HAP-1 (cell line): ENCODE data around the gene PDC.

Source experiments
- DNase-seq, 2 experiments: peaks; one replicate each; pipeline ENCODE4 v3.0.0-alpha.2; 2016 to 2020; ENCODE audit warnings: low spot score in 2 of 2
- H3K27me3 ChIP-seq: fragments of 250-450 bp; sonication (Bioruptor Pico); 2 replicates; pipeline ENCODE4 v1.5.1; 2020; ENCODE audit warnings: low read depth, mild to moderate bottlenecking, moderate library complexity
- H3K36me3 ChIP-seq: fragments of 250-450 bp; sonication (Bioruptor Pico); replicated peaks from 2 replicates; pipeline ENCODE4 v1.5.1; 2020; ENCODE audit warnings: mild to moderate bottlenecking
- H3K4me1 ChIP-seq: fragments of 250-450 bp; sonication (Bioruptor Pico); 2 replicates; pipeline ENCODE4 v1.5.1; 2020; ENCODE audit warnings: mild to moderate bottlenecking
- H3K4me3 ChIP-seq: fragments of 250-450 bp; sonication (Bioruptor Pico); 2 replicates; pipeline ENCODE4 v1.5.1; 2020; ENCODE audit warnings: mild to moderate bottlenecking, moderate library complexity
- H3K9me3 ChIP-seq: fragments of 250-450 bp; sonication (Bioruptor Pico); 2 replicates; pipeline ENCODE4 v1.5.1; 2020; ENCODE audit warnings: mild to moderate bottlenecking, moderate library complexity
- in situ Hi-C: fragments of 300-500 bp; cut with MboI; formaldehyde crosslinking; loops from 3 replicates; pipeline ENCODE4 v1.14.3; 2020; ENCODE audit warnings: low sequenced_read_pairs, inconsistent platforms, mixed read lengths

The PDC gene

GRCh38 chr1:186446152-186446551 lies 14.8 kb downstream of the PDC start:
- DNase-seq: no peak
- Histone ChIP-seq H3K4me1 (no peaks in the 10 kb centered on the region), H3K27me3 (no peaks in the 10 kb centered on the region), H3K36me3 (no peaks in the 10 kb centered on the region), H3K4me3 (no peak overlapping the region), H3K9me3 (no peaks in the 10 kb centered on the region)
- in situ Hi-C loops: no loop called here

DNA sequence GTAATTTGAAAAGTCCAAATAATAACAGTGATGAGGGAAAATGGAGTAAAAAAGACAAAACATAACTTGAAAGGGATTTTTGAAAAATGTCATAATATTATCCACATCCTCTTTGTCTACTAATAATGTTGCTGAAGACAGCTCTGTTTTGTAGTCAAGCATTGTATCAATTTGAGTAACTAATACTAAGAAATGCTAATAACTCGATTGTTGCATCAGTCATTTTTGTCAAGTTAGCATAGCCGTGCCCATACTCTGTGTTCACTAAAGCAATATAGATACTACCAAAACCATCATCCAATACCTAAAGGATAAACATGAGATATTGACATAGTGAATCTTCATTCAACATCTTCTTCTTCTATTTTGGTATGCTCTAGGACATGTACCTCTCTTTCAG lies 17.3 kb downstream of the PDC start:
- H3K27me3 ChIP-seq: no peaks in the 10 kb centered on the region
- no peak for DNase-seq
- in situ Hi-C loops: no loop called here
- no peaks in the 10 kb centered on the region for H3K9me3 ChIP-seq
- H3K4me1 ChIP-seq: no peaks in the 10 kb centered on the region
- H3K36me3 ChIP-seq: no peaks in the 10 kb centered on the region
- H3K4me3 ChIP-seq: no peak overlapping the region

DNA sequence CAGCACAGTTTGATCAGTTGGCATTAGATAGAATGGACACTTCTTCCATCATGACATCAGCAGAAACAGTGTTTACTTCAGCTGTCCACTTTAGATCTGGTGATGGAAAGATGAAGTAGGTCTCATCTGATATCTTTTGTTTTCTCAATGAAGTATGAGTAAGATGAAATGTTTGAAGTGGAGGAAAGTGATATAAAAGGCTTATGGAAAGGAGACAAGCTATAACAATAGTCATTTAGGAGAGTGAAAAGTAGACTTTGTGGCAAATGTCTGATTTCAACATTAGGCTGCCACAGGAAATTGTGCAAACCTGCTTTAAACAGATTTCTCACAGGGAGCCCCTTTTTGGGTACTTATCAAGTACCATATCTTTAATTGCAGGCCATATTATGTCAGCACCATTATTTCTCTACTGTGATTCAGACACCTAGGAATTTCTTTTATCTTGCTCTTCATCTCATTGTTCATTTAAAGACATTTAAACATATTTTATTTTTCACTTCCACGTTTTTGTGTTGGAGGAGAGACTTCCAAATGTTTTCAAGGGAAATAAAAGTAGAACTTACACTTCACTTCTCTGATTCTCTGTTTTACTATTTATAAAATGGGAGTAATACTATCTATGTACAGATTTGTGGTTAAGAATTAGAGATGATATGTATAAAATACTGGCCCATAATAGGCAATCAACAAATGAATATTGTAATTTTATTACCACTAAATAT lies 18.1 kb downstream of the PDC start:
- H3K27me3 ChIP-seq: no peaks in the 10 kb centered on the region
- no peak overlapping the region for H3K4me3 ChIP-seq
- H3K9me3 ChIP-seq: no peaks in the 10 kb centered on the region
- DNase-seq: no peak
- no peaks in the 10 kb centered on the region for H3K4me1 ChIP-seq
- no peaks in the 10 kb centered on the region for H3K36me3 ChIP-seq
- in situ Hi-C loops: no loop called here

DNA sequence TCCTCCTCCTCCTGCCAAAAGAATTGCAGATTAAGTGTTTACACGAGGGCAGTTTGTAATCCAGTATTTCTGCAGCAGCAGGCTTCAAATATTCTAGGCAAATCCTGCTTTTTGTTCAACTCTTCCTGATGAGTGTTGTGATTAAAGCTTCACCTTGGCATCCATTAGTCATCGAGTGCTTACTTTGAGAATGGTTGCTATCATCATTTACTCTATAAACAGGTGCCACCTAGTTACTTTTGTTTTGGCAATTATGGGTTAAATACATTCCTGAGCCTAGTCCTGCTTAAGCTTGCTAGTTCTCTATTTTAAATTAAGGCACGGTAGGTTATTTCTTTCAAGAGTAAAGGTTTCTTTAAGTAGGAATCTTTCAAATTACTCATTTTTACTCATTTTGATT lies 20.3 kb downstream of the PDC start:
- H3K4me1 ChIP-seq: no peaks in the 10 kb centered on the region
- H3K9me3 ChIP-seq: no peaks in the 10 kb centered on the region
- no peaks in the 10 kb centered on the region for H3K36me3 ChIP-seq
- H3K4me3 ChIP-seq: no peak overlapping the region
- in situ Hi-C loops: no loop called here
- DNase-seq: no peak
- H3K27me3 ChIP-seq: no peaks in the 10 kb centered on the region

- Histone ChIP-seq H3K4me1 (no peaks in the 10 kb centered on the region), H3K27me3 (no peaks in the 10 kb centered on the region), H3K36me3 (no peaks in the 10 kb centered on the region), H3K9me3 (no peaks in the 10 kb centered on the region), H3K4me3 (no peak overlapping the region)
- DNase-seq: no peak
- in situ Hi-C loops: no loop called here
These were observed 22.3 kb downstream of the PDC start for GRCh38 chr1:186438567-186438966.

- DNase-seq: no peak
These were observed 25.6 kb downstream of the PDC start for GRCh38 chr1:186435336-186435735.

DNA sequence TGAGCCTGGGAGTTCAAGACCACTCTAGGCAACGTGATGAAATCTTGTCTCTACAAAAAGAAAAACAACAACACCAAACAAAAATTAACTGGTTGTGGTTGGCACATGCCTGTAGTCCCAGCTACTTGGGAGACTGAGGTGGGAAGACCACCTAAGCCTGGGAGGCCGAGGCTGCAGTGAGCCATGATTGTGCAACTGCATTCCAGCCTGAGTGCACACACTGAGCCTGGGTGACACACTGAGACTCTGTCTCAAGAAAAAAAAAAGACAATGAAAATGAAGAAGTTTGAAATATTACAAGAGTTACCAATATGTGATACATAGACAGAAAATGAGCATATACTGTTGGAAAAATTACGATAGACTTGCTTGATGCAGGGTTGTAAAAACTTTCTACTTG lies 31.9 kb downstream of the PDC start:
- in situ Hi-C loops: no loop called here
- Histone ChIP-seq H3K36me3 (no peaks in the 10 kb centered on the region), H3K9me3 (no peaks in the 10 kb centered on the region), H3K4me3 (no peak overlapping the region), H3K27me3 (no peaks in the 10 kb centered on the region), H3K4me1 (no peaks in the 10 kb centered on the region)
- DNase-seq: no peak

More at GRCh38 chr1:186435336-186435735, 25.6 kb downstream of the PDC start:
- no peaks in the 10 kb centered on the region for H3K36me3 ChIP-seq
- in situ Hi-C loops: no loop called here
- H3K27me3 ChIP-seq: no peaks in the 10 kb centered on the region
- H3K4me3 ChIP-seq: no peak overlapping the region
- no peaks in the 10 kb centered on the region for H3K9me3 ChIP-seq
- no peaks in the 10 kb centered on the region for H3K4me1 ChIP-seq

GRCh38 chr1:186426118-186426517 lies 34.8 kb downstream of the PDC start:
- no peaks in the 10 kb centered on the region for H3K27me3 ChIP-seq
- in situ Hi-C loops: no loop called here
- H3K9me3 ChIP-seq: no peaks in the 10 kb centered on the region
- no peak overlapping the region for H3K4me3 ChIP-seq
- no peak for DNase-seq
- H3K4me1 ChIP-seq: no peaks in the 10 kb centered on the region
- H3K36me3 ChIP-seq: no peaks in the 10 kb centered on the region

- Histone ChIP-seq H3K9me3 (no peaks in the 10 kb centered on the region), H3K36me3 (no peaks in the 10 kb centered on the region), H3K4me1 (no peaks in the 10 kb centered on the region), H3K27me3 (no peaks in the 10 kb centered on the region), H3K4me3 (no peak overlapping the region)
- no peak for DNase-seq
- in situ Hi-C loops: no loop called here
These were observed 36.4 kb downstream of the PDC start for GRCh38 chr1:186424539-186424938.

DNA sequence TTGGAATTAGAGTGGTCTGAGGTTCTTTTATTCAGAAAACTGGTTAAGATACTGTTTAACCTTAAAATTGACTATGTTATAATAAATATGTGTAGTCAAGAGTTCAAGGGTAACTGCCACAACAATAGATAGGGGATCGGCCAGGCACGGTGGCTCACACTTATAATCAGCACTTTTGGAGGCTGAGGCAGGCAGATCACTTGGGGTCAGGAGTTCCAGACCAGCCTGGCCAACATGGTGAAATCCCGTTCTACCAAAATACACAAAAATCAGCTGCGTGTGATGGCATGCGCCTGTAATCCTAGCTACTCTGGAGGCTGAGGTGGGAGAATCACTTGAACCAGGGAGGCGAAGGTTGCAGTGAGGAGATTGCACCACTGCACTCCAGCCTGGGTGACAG lies 39.5 kb downstream of the PDC start:
- in situ Hi-C loops: no loop called here
- no peaks in the 10 kb centered on the region for H3K27me3 ChIP-seq
- H3K4me3 ChIP-seq: no peak overlapping the region
- peaks cover 14% of the 10 kb centered on the region for H3K36me3 ChIP-seq
- no peak for DNase-seq
- H3K9me3 ChIP-seq: no peaks in the 10 kb centered on the region
- H3K4me1 ChIP-seq: no peaks in the 10 kb centered on the region

DNA sequence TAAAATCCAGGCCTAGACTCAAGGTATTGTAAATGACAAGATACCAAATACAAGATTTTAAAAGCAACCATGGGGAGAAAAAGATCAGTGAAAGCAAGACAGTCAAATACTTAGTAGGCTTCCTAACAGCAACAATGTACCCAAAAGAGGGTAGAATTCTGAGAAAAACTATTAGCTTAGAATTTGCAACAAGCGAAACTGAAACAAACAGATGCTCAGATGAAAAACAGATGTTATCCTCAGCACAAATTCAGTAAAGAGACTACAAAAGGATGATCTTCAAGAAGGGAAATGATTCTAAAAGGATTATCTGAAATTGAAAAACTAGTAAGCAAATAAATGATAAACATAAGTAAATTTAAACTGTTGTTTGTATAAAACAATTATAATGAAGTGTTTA lies 40.0 kb downstream of the PDC start:
- Histone ChIP-seq H3K4me3 (no peak overlapping the region), H3K4me1 (no peaks in the 10 kb centered on the region), H3K36me3 (peaks cover 14% of the 10 kb centered on the region), H3K9me3 (no peaks in the 10 kb centered on the region), H3K27me3 (no peaks in the 10 kb centered on the region)
- no peak for DNase-seq
- in situ Hi-C loops: no loop called here

DNA sequence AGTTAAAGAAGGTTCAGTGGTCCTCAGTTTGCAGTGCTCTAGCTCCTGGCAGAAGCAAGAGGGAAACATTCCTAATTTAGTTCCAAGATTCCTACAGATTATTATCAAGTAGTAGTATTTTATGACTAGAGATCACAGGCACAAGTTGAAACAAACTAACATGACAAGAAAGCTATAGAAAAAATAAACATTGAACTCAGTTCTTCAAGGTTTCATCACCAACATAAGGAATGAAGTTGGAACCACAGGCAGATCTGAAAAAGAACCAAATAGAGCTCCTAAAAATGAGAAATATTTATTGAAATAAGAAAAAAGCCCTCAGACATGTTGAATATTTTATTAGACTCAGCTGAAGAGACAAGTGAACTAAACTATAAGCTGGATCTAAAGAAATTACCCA lies 40.6 kb downstream of the PDC start:
- DNase-seq: no peak
- Histone ChIP-seq H3K4me1 (no peaks in the 10 kb centered on the region), H3K4me3 (no peak overlapping the region), H3K9me3 (no peaks in the 10 kb centered on the region), H3K27me3 (no peaks in the 10 kb centered on the region), H3K36me3 (peaks cover 14% of the 10 kb centered on the region)
- in situ Hi-C loops: no loop called here

- no peak for DNase-seq
- in situ Hi-C loops: no loop called here
- Histone ChIP-seq H3K9me3 (no peaks in the 10 kb centered on the region), H3K27me3 (no peaks in the 10 kb centered on the region), H3K4me1 (no peaks in the 10 kb centered on the region), H3K4me3 (no peak overlapping the region), H3K36me3 (peaks cover 20% of the 10 kb centered on the region)
These were observed 42.4 kb downstream of the PDC start for GRCh38 chr1:186418503-186418902.

- H3K36me3 ChIP-seq: peaks cover 18% of the 10 kb centered on the region
- in situ Hi-C loops: no loop called here
- no peak for DNase-seq
- H3K9me3 ChIP-seq: no peaks in the 10 kb centered on the region
- H3K27me3 ChIP-seq: no peaks in the 10 kb centered on the region
- H3K4me3 ChIP-seq: no peak overlapping the region
- H3K4me1 ChIP-seq: no peaks in the 10 kb centered on the region
These were observed 47.6 kb downstream of the PDC start for GRCh38 chr1:186413319-186413718.

GRCh38 chr1:186409091-186409490 lies 51.8 kb downstream of the PDC start:
- in situ Hi-C loops: no loop called here
- H3K36me3 ChIP-seq: peaks cover 24% of the 10 kb centered on the region
- no peak overlapping the region for H3K4me3 ChIP-seq
- H3K4me1 ChIP-seq: no peaks in the 10 kb centered on the region
- no peaks in the 10 kb centered on the region for H3K27me3 ChIP-seq
- no peaks in the 10 kb centered on the region for H3K9me3 ChIP-seq
- no peak for DNase-seq
